ENCODE data around the gene GPR65. TPM values are rescaled to one million over a fixed set of nuclear protein-coding genes. Genes with fewer than 3 reads are reported as not detected.
A peak's percentile ranks its signal among the peaks of the same experiment; 100 is the strongest.

The GPR65 gene
- total and polyA plus RNA-seq, 10 donors: 9.4 to 28.6 (median 14.1) TPM

GRCh38 chr14:88007608-88008007, 2.7 kb downstream of the GPR65 start:
- Histone ChIP-seq H3K27ac (peak overlapping the region in 4 of 8 donors; percentile 86 to 91 (median 89)), H3K4me1 (peaks cover 9 to 98% (median 64%) of the 10 kb centered on the region in 6 donors), H3K9me3 (no peaks in the 10 kb centered on the region), H3K4me3 (peak overlapping the region in 1 of 8 donors; percentile 70), H3K27me3 (replicated peaks in 1 of 7) (no peaks in the 10 kb centered on the region), H3K36me3 (peaks cover 0 to 23% (median 0%) of the 10 kb centered on the region in 6 donors)
- intact Hi-C loops (cut with DNase I; ENCODE audit: low total_unique reads): no loop called here
- no peak for DNase-seq
- 38 to 64% (median 50%) methylated on average over 1 of the region's 1 CpG for WGBS, 5 donors
- no peak for TF ChIP-seq POLR2A (IDR thresholded peaks at IDR 0.05)

GRCh38 chr14:88008039-88008742, 3.3 kb downstream of the GPR65 start:
- peak overlapping the region in 5 of 8 donors; percentile 6 to 91 (median 88) for H3K27ac ChIP-seq
- no peak for DNase-seq
- H3K36me3 ChIP-seq: peaks cover 0 to 23% (median 0%) of the 10 kb centered on the region in 6 donors
- TF ChIP-seq CTCF (IDR thresholded peaks at IDR 0.05 in 8 of 11, conservative IDR thresholded peaks at IDR 0.05 in 3 of 11) (no peak), POLR2AphosphoS5 (IDR thresholded peaks at IDR 0.05) (no peak), POLR2A (IDR thresholded peaks at IDR 0.05) (no peak)
- peaks cover 9 to 98% (median 61%) of the 10 kb centered on the region in 6 donors for H3K4me1 ChIP-seq
- no peaks in the 10 kb centered on the region for H3K9me3 ChIP-seq
- H3K27me3 ChIP-seq (replicated peaks in 1 of 7): no peaks in the 10 kb centered on the region
- intact Hi-C loops (cut with DNase I; ENCODE audit: low total_unique reads): no loop called here
- H3K4me3 ChIP-seq: peak overlapping the region in 1 of 8 donors; percentile 70
- 89 to 99% (median 94%) methylated on average over 2 of the region's 2 CpGs for WGBS, 5 donors

- H3K27ac ChIP-seq: peak overlapping the region in 3 of 8 donors; percentile 86 to 91 (median 90)
- peaks cover 0 to 23% (median 0%) of the 10 kb centered on the region in 6 donors for H3K36me3 ChIP-seq
- 76 to 98% (median 88%) methylated on average over 1 of the region's 1 CpG for WGBS, 5 donors
- H3K27me3 ChIP-seq (replicated peaks in 1 of 7): no peaks in the 10 kb centered on the region
- H3K4me1 ChIP-seq: peaks cover 9 to 98% (median 70%) of the 10 kb centered on the region in 6 donors
- intact Hi-C loops (cut with DNase I; ENCODE audit: low total_unique reads): no loop called here
- no peak for DNase-seq
- H3K4me3 ChIP-seq: peak overlapping the region in 1 of 8 donors; percentile 70
- TF ChIP-seq POLR2A (IDR thresholded peaks at IDR 0.05) (no peak), POLR2AphosphoS5 (IDR thresholded peaks at IDR 0.05) (no peak), CTCF (IDR thresholded peaks at IDR 0.05 in 8 of 11, conservative IDR thresholded peaks at IDR 0.05 in 3 of 11) (no peak)
- no peaks in the 10 kb centered on the region for H3K9me3 ChIP-seq
These were observed 4.6 kb downstream of the GPR65 start for GRCh38 chr14:88009486-88009885.

- Histone ChIP-seq H3K36me3 (peaks cover 0 to 23% (median 0%) of the 10 kb centered on the region in 6 donors), H3K27ac (peak overlapping the region in 1 of 8 donors; percentile 7), H3K4me1 (peaks cover 9 to 100% (median 68%) of the 10 kb centered on the region in 6 donors), H3K4me3 (no peak overlapping the region), H3K27me3 (replicated peaks in 1 of 7) (no peaks in the 10 kb centered on the region), H3K9me3 (no peaks in the 10 kb centered on the region)
- no peak for TF ChIP-seq POLR2AphosphoS5 (IDR thresholded peaks at IDR 0.05)
- TF ChIP-seq CTCF (IDR thresholded peaks at IDR 0.05 in 8 of 11, conservative IDR thresholded peaks at IDR 0.05 in 3 of 11): no peak
- TF ChIP-seq POLR2A (IDR thresholded peaks at IDR 0.05): no peak
- 72 to 86% (median 77%) methylated on average over 2 of the region's 2 CpGs for WGBS, 5 donors
- intact Hi-C loops (cut with DNase I; ENCODE audit: low total_unique reads): loop anchor here (10.0 kb wide), 1 partner anchor 66 kb away; no protein-coding TSS in a partner anchor
- DNase-seq: no peak
These were observed 5.4 kb downstream of the GPR65 start for GRCh38 chr14:88010331-88010730.

Measured in spleen (tissue), 11 donors.